IMR-90 (cell line): ENCODE data around the gene PNPLA2. TPM values are rescaled to one million over a fixed set of nuclear protein-coding genes. Genes with fewer than 3 reads are reported as not detected.

ENCODE experiments used
- ATAC-seq: fragments of 200-7000 bp; cut with Tn5 transposase; 2 replicates; pipeline ENCODE4 v1.9.1; 2020; ENCODE audit warnings: low read depth, mild to moderate bottlenecking, moderate library complexity
- BruUV-seq: library from RNA; stranded (reverse); fragments of 400-500 nt; replicated peaks from 2 replicates; lab custom pipeline; 2021; lab: Mats Ljungman, UMichigan
- CTCF ChIA-PET: fragments of 300-600 bp; formaldehyde crosslinking; extraction: SDS; loops from one replicate; lab custom pipeline; 2021; ENCODE audit warnings: antibody characterized with exemption; lab: Yijun Ruan, JAX
- POLR2A ChIA-PET: fragments of 300-600 bp; sonication (Branson Sonifier 250); formaldehyde crosslinking; loops from one replicate; lab custom pipeline; 2022; ENCODE audit warnings: antibody characterized with exemption; ENCODE audit not compliant: unreplicated experiment; lab: Charles Lee
- DNase-seq: peaks from one replicate; pipeline ENCODE4 v3.0.0; 2013
- H2AFZ ChIP-seq: replicated peaks from 2 replicates; pipeline ENCODE3; 2013; ENCODE audit warnings: low read length, mild to moderate bottlenecking; ENCODE audit not compliant: poor library complexity
- H2AK5ac ChIP-seq: 2 replicates; pipeline ENCODE4 v1.6.1; 2013; ENCODE audit warnings: low read depth, low read length, inconsistent platforms
- H2AK9ac ChIP-seq: replicated peaks from 2 replicates; pipeline ENCODE3; 2013; ENCODE audit warnings: mild to moderate bottlenecking, low read depth, low read length, moderate library complexity; ENCODE audit not compliant: poor library complexity
- H2BK120ac ChIP-seq: 2 replicates; pipeline ENCODE4 v1.6.1; 2013; ENCODE audit warnings: low read depth, low read length, inconsistent platforms
- H2BK15ac ChIP-seq: 3 replicates; pipeline ENCODE4 v1.6.1; 2013; ENCODE audit warnings: low read depth, low read length, inconsistent platforms
- H2BK20ac ChIP-seq: 2 replicates; pipeline ENCODE4 v1.6.1; 2013; ENCODE audit warnings: low read depth, mild to moderate bottlenecking, inconsistent platforms, low read length, moderate library complexity
- H2BK5ac ChIP-seq: 2 replicates; pipeline ENCODE4 v1.6.1; 2013; ENCODE audit warnings: mild to moderate bottlenecking, low read depth, low read length, inconsistent platforms; ENCODE audit not compliant: poor library complexity, severe bottlenecking
- H3K14ac ChIP-seq: replicated peaks from 2 replicates; pipeline ENCODE4 v1.6.1; 2013; ENCODE audit warnings: low read depth, low read length, inconsistent platforms
- H3K18ac ChIP-seq: 2 replicates; pipeline ENCODE4 v1.6.1; 2013; ENCODE audit warnings: low read depth, low read length, control low read depth
- H3K23ac ChIP-seq: 2 replicates; pipeline ENCODE4 v1.6.1; 2013; ENCODE audit warnings: low read depth, low read length, inconsistent platforms
- H3K27ac ChIP-seq: 2 replicates; pipeline ENCODE4 v1.5.1; 2013; ENCODE audit warnings: mild to moderate bottlenecking, control low read depth, low read length; ENCODE audit not compliant: insufficient read depth
- H3K27me3 ChIP-seq: 2 replicates; pipeline ENCODE4 v1.6.1; 2013; ENCODE audit warnings: low read length; ENCODE audit not compliant: control insufficient read depth, insufficient read depth
- H3K36me3 ChIP-seq: 2 replicates; pipeline ENCODE4 v1.6.1; 2013; ENCODE audit warnings: low read length, mixed read lengths; ENCODE audit not compliant: control insufficient read depth, insufficient read depth
- H3K4ac ChIP-seq: 2 replicates; pipeline ENCODE4 v1.6.1; 2013; ENCODE audit warnings: low read depth, low read length, inconsistent platforms
- H3K4me1 ChIP-seq: 2 replicates; pipeline ENCODE4 v1.6.1; 2013; ENCODE audit warnings: low read length, mixed read lengths; ENCODE audit not compliant: control insufficient read depth, insufficient read depth
- H3K4me2 ChIP-seq: 2 replicates; pipeline ENCODE4 v1.6.1; 2013; ENCODE audit warnings: low read depth, mild to moderate bottlenecking, control low read depth, low read length, moderate library complexity
- H3K4me3 ChIP-seq: 2 replicates; pipeline ENCODE4 v1.5.1; 2013; ENCODE audit warnings: low read depth, mild to moderate bottlenecking, control low read depth, low read length, moderate library complexity; ENCODE audit not compliant: insufficient read depth
- H3K56ac ChIP-seq: 2 replicates; pipeline ENCODE4 v1.6.1; 2013; ENCODE audit warnings: low read length, inconsistent platforms; ENCODE audit not compliant: insufficient read depth; ENCODE audit errors: extremely low read depth
- H3K79me1 ChIP-seq, 2 experiments: 2 replicates each; pipeline ENCODE4 v1.6.1; 2013; ENCODE audit warnings: low read length in 2 of 2, inconsistent platforms in 1 of 2, low read depth in 1 of 2
- H3K9ac ChIP-seq: 2 replicates; pipeline ENCODE4 v1.6.1; 2013; ENCODE audit warnings: low read depth, low read length, control low read depth
- H3K9me1 ChIP-seq: 2 replicates; pipeline ENCODE4 v1.6.1; 2013; ENCODE audit warnings: low read length, inconsistent platforms; ENCODE audit not compliant: insufficient read depth
- H3K9me3 ChIP-seq: 2 replicates; pipeline ENCODE4 v1.6.1; 2013; ENCODE audit warnings: low read length; ENCODE audit not compliant: control insufficient read depth, insufficient read depth
- H4K20me1 ChIP-seq: 2 replicates; pipeline ENCODE4 v1.6.1; 2013; ENCODE audit warnings: low read length, inconsistent platforms; ENCODE audit not compliant: insufficient read depth
- H4K5ac ChIP-seq: 2 replicates; pipeline ENCODE4 v1.6.1; 2013; ENCODE audit warnings: mild to moderate bottlenecking, low read depth, low read length, control low read depth
- H4K8ac ChIP-seq, 2 experiments: 2 replicates each; pipeline ENCODE4 v1.6.1; 2013; ENCODE audit warnings: low read depth in 2 of 2, low read length in 2 of 2, control low read depth in 1 of 2, inconsistent platforms in 1 of 2
- H4K91ac ChIP-seq: 2 replicates; pipeline ENCODE4 v1.6.1; 2013; ENCODE audit warnings: low read depth, low read length, inconsistent platforms; ENCODE audit not compliant: insufficient read depth
- MAZ ChIP-seq: IDR thresholded peaks from 2 replicates; pipeline ENCODE4 v1.6.1; 2012; ENCODE audit warnings: low read depth, mild to moderate bottlenecking, low read length, improper control_type of control experiment, moderate library complexity, borderline replicate concordance
- MXI1 ChIP-seq: IDR thresholded peaks from 2 replicates; pipeline ENCODE4 v1.6.1; 2012; ENCODE audit warnings: low read depth, mild to moderate bottlenecking, low read length, moderate library complexity, borderline replicate concordance
- POLR2A ChIP-seq: IDR thresholded peaks from 2 replicates; pipeline ENCODE4 v1.6.1; 2012; ENCODE audit warnings: mild to moderate bottlenecking, low read depth, low read length
- SMC3 ChIP-seq: fragments of 150-350 bp; IDR thresholded peaks from 2 replicates; pipeline ENCODE4 v1.6.1; 2016; ENCODE audit warnings: low read depth, mild to moderate bottlenecking, antibody characterized with exemption, low read length, moderate library complexity
- WGBS, 2 experiments: methylation state at CpG; one replicate each; pipeline versions ENCODE4 v1.1.5 to v1.1.7; 2013; ENCODE audit warnings: missing lambda C conversion rate in 2 of 2; ENCODE audit not compliant: insufficient read length in 1 of 2; ENCODE audit errors: extremely low coverage in 2 of 2; 5-methylcytosine and 5-hydroxymethylcytosine counted together
- dilution Hi-C: fragments of 300-500 bp; cut with HindIII; formaldehyde crosslinking; loops from one replicate; pipeline ENCODE4 v1.14.3; 2018; ENCODE audit warnings: low sequenced_read_pairs; ENCODE audit not compliant: unreplicated experiment
- in situ Hi-C: fragments of 300-500 bp; cut with MboI; formaldehyde crosslinking; loops from 3 replicates; pipeline ENCODE4 v1.14.3; 2019; ENCODE audit warnings: low sequenced_read_pairs, inconsistent platforms, mixed read lengths
- intact Hi-C: fragments of 100-400 bp; cut with micrococcal nuclease; formaldehyde crosslinking; loops from 2 replicates; pipeline ENCODE4 v1.10.0; 2022
- polyA plus RNA-seq, 3 experiments: library from polyadenylated mRNA; depleted of rRNA; stranded (reverse); fragments of >200 nt; gene quantifications; 2 replicates each; pipeline ENCODE4 v1.2.3, GENCODE V29; 2012; ENCODE audit warnings: low replicate concordance in 1 of 3
- total RNA-seq: library from RNA; depleted of rRNA; stranded (reverse); fragments of >200 nt; gene quantifications from 2 replicates; pipeline ENCODE4 v1.2.3, GENCODE V29; 2012
- TF ChIP-seq, protein P1 (sequence below): conservative IDR thresholded peaks from 2 replicates; pipeline ENCODE4 v1.5.1; 2012; ENCODE audit warnings: mild to moderate bottlenecking, low read depth, low read length, improper control_type of control experiment

The PNPLA2 gene
- total and polyA plus RNA-seq, 2 of the 4 experiments (the other 2 are of a cell fraction), result 7.0 to 94.3 TPM

DNA sequence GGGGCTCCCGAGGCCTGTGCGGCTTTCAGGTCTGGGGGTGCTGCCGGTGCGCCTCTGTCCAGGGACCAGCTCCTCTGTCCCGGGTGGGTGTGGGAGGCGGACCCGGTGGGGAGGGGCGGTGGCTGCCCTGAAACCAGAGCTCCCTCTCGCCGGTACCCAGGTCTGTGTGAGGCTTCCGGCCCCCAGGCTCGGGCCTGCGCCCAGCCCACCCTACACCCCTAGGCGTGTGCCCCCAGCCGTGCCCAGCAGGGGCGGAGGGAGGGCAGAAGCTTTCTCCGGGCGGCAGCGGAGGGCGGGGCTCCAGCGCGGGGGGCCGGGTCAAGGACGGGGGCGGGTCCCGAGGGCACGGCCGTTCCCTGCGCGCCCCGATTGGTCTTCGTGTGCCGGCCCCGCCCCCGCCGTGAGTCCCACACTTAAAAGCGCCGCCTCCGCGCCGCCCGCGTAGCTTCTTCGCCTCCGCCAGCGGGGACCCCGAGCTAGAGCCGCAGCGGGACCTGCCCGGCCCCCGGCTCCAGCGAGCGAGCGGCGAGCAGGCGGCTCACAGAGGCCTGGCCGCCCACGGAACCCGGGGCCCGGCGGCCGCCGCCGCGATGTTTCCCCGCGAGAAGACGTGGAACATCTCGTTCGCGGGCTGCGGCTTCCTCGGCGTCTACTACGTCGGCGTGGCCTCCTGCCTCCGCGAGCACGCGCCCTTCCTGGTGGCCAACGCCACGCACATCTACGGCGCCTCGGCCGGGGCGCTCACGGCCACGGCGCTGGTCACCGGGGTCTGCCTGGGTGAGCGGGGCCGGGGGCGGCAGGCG, 616 bp downstream of the PNPLA2 start:
- peaks cover 16% of the 10 kb centered on the region for H3K36me3 ChIP-seq
- H3K4me1 ChIP-seq, result peaks cover 21% of the 10 kb centered on the region
- H2BK20ac ChIP-seq, result no peak overlapping the region
- in situ Hi-C loops, result no loop called here
- peak overlapping the region; percentile 87 for H3K4me3 ChIP-seq
- H3K18ac ChIP-seq, result peak overlapping the region; percentile 24; the same call in 1 of the 2 replicates
- peak overlapping the region; percentile 62 for H4K5ac ChIP-seq
- peak overlapping the region; percentile 73 for H2BK5ac ChIP-seq
- WGBS, 2 experiments, result 0% methylated on average over 63 of the region's 96 CpGs; no CpG with 5 or more reads in 1 of the 2 experiments
- intact Hi-C loops, result no loop called here
- peak overlapping the region; percentile 37 for H3K4ac ChIP-seq
- no peaks in the 10 kb centered on the region for H3K9me3 ChIP-seq
- H2AK9ac ChIP-seq, result peak overlapping the region; percentile 94
- peak overlapping the region; percentile 6; the same call in 1 of the 2 replicates for H3K14ac ChIP-seq
- ChIA-PET POLR2A (interaction anchor here (0.5 to 1.8 kb wide), 10 partner anchors 8 to 156 kb away, joined by 4 to 13 read pairs (median 4); partner anchors contain the start of genes CRACR2B, PIDD1 and RPLP2), CTCF (no interaction called here)
- peak overlapping the region; percentile 67 for H3K27ac ChIP-seq
- no peaks in the 10 kb centered on the region for H3K27me3 ChIP-seq
- peaks cover 13% of the 10 kb centered on the region for H3K9me1 ChIP-seq
- peak overlapping the region; percentile 13; the same call in 1 of the 3 replicates for H2BK15ac ChIP-seq
- no TSS peak for BruUV-seq
- H3K79me1 ChIP-seq, result peaks cover 19 to 29% of the 10 kb centered on the region in 2 experiments
- peak overlapping the region; percentile 41; the same call in 1 of the 2 replicates for H2BK120ac ChIP-seq
- DNase-seq, result peak; percentile 73
- peaks cover 28% of the 10 kb centered on the region for H4K20me1 ChIP-seq
- H3K9ac ChIP-seq, result peak overlapping the region; percentile 78
- H3K23ac ChIP-seq, result no peak overlapping the region
- peak; percentile 90 for ATAC-seq
- TF ChIP-seq, protein P1, sequence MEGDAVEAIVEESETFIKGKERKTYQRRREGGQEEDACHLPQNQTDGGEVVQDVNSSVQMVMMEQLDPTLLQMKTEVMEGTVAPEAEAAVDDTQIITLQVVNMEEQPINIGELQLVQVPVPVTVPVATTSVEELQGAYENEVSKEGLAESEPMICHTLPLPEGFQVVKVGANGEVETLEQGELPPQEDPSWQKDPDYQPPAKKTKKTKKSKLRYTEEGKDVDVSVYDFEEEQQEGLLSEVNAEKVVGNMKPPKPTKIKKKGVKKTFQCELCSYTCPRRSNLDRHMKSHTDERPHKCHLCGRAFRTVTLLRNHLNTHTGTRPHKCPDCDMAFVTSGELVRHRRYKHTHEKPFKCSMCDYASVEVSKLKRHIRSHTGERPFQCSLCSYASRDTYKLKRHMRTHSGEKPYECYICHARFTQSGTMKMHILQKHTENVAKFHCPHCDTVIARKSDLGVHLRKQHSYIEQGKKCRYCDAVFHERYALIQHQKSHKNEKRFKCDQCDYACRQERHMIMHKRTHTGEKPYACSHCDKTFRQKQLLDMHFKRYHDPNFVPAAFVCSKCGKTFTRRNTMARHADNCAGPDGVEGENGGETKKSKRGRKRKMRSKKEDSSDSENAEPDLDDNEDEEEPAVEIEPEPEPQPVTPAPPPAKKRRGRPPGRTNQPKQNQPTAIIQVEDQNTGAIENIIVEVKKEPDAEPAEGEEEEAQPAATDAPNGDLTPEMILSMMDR, result 0 out of 2 replicates have a peak, but pooled peaks have one; percentile 9
- TF ChIP-seq SMC3 (no peak), MAZ (peak; percentile 45; the same call in 1 of the 2 replicates), MXI1 (peak; percentile 91; the same call in 1 of the 2 replicates), POLR2A (peak; percentile 96)
- peak overlapping the region; percentile 95 for H2AFZ ChIP-seq
- no peak overlapping the region for H3K56ac ChIP-seq
- dilution Hi-C loops, result no loop called here
- H4K8ac ChIP-seq, result peak overlapping the region; percentile 59 to 83; a peak in 2 of 4 replicates
- H3K4me2 ChIP-seq, result peak overlapping the region; percentile 82
- peak overlapping the region; percentile 76 for H4K91ac ChIP-seq
- H2AK5ac ChIP-seq, result peak overlapping the region; percentile 43; the same call in 1 of the 2 replicates
